Nephron (organoid): ENCODE results near the gene EHF.

Experiments
- H3K27ac Mint-ChIP-seq, 3 experiments: 2 replicates each; pipeline ENCODE4 v1.8.0; 2020; ENCODE audit warnings: mixed read lengths in 3 of 3, mild to moderate bottlenecking in 2 of 3, moderate library complexity in 1 of 3
- H3K27me3 Mint-ChIP-seq: 2 replicates; pipeline ENCODE4 v1.8.0; 2021; ENCODE audit warnings: low read depth, mild to moderate bottlenecking, moderate library complexity, mixed read lengths
- H3K36me3 Mint-ChIP-seq: 2 replicates; pipeline ENCODE4 v1.8.0; 2020; ENCODE audit warnings: low read depth, mixed read lengths
- H3K4me1 Mint-ChIP-seq: 2 replicates; pipeline ENCODE4 v1.8.0; 2020; ENCODE audit warnings: mixed read lengths
- H3K4me3 Mint-ChIP-seq, 3 experiments: 2 replicates each; pipeline ENCODE4 v1.8.0; 2020; ENCODE audit warnings: mild to moderate bottlenecking in 3 of 3, mixed read lengths in 3 of 3, moderate library complexity in 2 of 3
- H3K9me3 Mint-ChIP-seq: 2 replicates; pipeline ENCODE4 v1.8.0; 2020; ENCODE audit warnings: mixed read lengths
- TF ChIP-seq, protein P1 (sequence below), 3 experiments: fragments of 200-600 bp; sonication (generic); IDR thresholded peaks; one replicate each; pipeline ENCODE4 v1.5.0; 2021; ENCODE audit warnings: antibody characterized with exemption in 3 of 3; ENCODE audit not compliant: unreplicated experiment in 3 of 3

EHF gene

DNA sequence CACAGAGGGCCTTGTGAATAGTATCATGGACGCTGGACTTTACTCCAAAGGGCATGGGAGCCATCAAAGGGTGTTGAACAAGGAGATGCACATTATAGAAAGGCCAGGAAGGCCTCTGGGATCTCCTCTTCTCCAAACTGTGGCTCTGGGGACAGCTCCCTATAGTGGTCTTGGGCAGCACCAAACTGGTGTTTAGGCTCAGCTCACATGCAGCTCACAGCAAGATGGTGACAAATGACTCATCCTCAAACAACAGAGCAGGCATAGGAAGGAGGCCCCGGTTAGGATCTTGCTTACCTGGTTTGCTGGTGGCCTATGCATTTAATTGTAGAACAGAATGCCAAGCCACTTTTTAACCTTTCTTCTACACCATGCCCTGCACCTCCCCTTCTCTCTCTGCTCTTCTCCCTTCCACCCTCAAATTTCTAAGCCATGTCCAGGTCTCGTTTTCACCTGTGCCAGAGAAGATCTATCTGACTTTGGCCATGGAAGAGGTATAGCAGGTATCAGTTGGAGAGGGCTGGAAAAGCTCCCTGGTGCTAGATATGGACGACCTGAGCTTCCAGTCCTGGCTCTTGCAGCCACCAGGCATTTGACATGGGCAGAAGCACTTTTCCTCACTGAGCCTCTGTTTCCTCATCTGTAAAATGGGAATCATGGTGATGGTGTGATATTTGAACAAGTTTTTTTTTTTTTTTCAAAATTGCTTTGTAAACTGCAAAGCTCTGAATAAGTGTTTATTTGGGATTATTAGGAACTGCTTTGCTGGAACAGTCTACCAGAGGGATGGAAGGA lies 14.4 kb upstream of the EHF start:
- H3K4me3 Mint-ChIP-seq = no peak overlapping the region
- no peak overlapping the region for H3K27ac Mint-ChIP-seq
- no peaks in the 10 kb centered on the region for H3K27me3 Mint-ChIP-seq
- no peaks in the 10 kb centered on the region for H3K36me3 Mint-ChIP-seq
- H3K9me3 Mint-ChIP-seq = no peaks in the 10 kb centered on the region
- H3K4me1 Mint-ChIP-seq = peaks cover 4% of the 10 kb centered on the region
- TF ChIP-seq, protein P1, sequence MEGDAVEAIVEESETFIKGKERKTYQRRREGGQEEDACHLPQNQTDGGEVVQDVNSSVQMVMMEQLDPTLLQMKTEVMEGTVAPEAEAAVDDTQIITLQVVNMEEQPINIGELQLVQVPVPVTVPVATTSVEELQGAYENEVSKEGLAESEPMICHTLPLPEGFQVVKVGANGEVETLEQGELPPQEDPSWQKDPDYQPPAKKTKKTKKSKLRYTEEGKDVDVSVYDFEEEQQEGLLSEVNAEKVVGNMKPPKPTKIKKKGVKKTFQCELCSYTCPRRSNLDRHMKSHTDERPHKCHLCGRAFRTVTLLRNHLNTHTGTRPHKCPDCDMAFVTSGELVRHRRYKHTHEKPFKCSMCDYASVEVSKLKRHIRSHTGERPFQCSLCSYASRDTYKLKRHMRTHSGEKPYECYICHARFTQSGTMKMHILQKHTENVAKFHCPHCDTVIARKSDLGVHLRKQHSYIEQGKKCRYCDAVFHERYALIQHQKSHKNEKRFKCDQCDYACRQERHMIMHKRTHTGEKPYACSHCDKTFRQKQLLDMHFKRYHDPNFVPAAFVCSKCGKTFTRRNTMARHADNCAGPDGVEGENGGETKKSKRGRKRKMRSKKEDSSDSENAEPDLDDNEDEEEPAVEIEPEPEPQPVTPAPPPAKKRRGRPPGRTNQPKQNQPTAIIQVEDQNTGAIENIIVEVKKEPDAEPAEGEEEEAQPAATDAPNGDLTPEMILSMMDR (IDR thresholded peaks at IDR 0.05; ENCODE audit: unreplicated experiment in 3 of 3) = no peak

DNA sequence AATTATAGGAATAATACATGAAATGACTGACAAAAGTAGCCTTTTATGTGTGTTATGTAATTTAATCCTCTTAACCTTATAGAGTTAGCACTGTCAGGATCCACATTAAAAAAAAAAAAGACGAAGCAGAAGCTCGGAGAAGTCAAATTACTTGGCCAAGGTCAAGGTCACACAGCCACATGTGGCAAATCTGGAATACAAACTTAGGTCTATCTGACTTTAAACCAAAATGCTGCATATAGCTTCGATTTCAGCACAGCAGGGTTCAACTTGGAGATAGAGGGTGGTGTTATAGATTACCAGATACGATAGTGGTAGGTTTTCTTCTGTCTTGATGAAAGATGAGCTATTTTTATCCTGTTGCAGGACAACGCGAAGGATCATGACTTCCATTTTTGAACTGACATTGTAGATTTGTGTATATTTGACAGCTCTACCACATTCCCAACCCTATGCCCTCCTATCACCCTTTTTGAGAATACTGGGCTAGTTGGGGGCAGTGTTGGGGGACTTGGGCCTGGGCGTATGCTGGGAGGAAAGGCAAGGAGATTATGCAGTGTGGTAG lies 11.6 kb upstream of the EHF start:
- Mint-ChIP-seq H3K9me3 (no peaks in the 10 kb centered on the region), H3K36me3 (no peaks in the 10 kb centered on the region), H3K4me1 (peaks cover 7% of the 10 kb centered on the region), H3K27ac (no peak overlapping the region), H3K27me3 (no peaks in the 10 kb centered on the region), H3K4me3 (no peak overlapping the region)
- TF ChIP-seq, protein P1 (IDR thresholded peaks at IDR 0.05; ENCODE audit: unreplicated experiment in 3 of 3) = no peak

DNA sequence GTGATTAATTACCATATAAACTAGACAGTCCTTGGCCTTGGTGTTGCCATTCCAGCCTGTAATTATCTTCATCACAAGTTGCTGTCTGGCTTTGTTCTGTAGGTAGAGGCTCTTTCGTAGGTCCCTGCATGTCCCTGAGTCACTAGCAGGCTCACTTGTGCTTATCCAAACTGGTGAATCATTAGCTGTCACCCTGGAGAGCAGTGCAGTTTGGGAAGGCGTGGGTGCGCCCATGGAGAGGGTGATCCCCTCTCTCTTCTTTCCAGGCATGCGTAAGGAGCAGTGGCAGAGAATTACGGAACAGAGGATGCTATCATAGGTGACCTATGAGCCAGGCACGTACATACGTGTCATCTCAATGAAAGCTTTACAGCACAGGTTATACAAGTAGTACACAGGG lies 11.0 kb upstream of the EHF start:
- Mint-ChIP-seq H3K27ac (no peak overlapping the region), H3K4me1 (peaks cover 12% of the 10 kb centered on the region), H3K27me3 (no peaks in the 10 kb centered on the region), H3K9me3 (no peaks in the 10 kb centered on the region), H3K36me3 (no peaks in the 10 kb centered on the region), H3K4me3 (no peak overlapping the region)
- TF ChIP-seq, protein P1 (IDR thresholded peaks at IDR 0.05; ENCODE audit: unreplicated experiment in 3 of 3) = no peak

DNA sequence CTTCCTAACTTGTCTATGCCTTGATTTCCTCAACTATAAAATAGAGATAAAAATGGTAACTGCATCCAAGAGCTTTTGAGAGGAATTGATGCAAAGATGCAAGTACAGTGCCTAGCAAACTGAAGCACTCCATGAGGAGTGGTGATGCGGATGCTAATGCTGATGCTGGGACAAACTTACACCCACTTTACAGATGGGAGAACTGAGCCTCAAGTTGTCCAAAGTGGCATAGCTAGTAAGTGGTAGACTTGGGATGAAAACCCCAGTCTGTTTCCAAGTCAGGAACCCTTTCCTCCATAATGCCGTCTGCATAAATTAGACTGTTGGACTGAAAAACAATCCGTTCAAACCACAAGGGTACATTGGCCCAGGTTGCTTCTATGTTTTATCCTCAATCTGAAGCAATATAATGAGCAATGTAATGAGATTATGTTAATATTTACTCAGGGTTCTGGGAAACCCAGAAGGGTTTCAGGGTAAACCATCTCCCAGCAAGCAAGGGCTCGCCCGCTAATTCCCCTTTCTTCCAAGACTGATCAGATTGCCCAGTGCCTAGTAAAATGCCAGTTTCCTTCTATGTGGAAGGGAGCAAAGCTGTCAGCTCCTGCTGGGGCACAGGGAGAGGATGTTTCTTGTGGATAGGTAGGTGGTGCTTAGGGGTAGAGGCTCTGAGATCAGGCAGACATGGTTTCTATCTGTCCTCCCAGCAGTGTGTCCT lies 10.4 kb upstream of the EHF start:
- no peak overlapping the region for H3K27ac Mint-ChIP-seq
- no peak overlapping the region for H3K4me3 Mint-ChIP-seq
- H3K4me1 Mint-ChIP-seq = peaks cover 13% of the 10 kb centered on the region
- no peaks in the 10 kb centered on the region for H3K9me3 Mint-ChIP-seq
- TF ChIP-seq, protein P1 (IDR thresholded peaks at IDR 0.05; ENCODE audit: unreplicated experiment in 3 of 3) = no peak
- no peaks in the 10 kb centered on the region for H3K27me3 Mint-ChIP-seq
- no peaks in the 10 kb centered on the region for H3K36me3 Mint-ChIP-seq

DNA sequence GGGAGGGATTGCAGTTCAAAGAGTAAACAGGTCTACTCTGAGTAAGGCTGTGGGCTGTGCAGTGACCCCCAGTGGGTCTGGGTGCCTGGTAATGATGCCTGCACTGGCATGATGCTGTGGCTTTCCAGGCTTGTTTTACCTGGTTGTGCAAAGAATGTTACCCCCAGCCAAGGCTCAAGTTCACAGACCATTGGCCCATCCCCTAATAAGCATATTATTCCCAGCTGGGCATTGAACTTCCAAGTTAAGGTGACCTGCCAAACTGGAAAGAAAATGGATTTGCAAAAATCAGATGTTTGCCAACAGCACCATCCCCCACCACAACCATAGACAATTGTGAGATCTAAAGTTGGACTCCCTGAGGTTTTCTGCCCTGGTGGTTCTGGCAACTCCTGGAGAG lies 7.9 kb upstream of the EHF start:
- Mint-ChIP-seq H3K4me1 (peaks cover 13% of the 10 kb centered on the region), H3K27me3 (no peaks in the 10 kb centered on the region), H3K9me3 (no peaks in the 10 kb centered on the region), H3K36me3 (no peaks in the 10 kb centered on the region), H3K27ac (no peak overlapping the region), H3K4me3 (no peak overlapping the region)
- TF ChIP-seq, protein P1 (IDR thresholded peaks at IDR 0.05; ENCODE audit: unreplicated experiment in 3 of 3) = no peak
